SK-N-SH treated with all-trans-retinoic acid at 6 μM for 48 hours (cell line): ENCODE measurements around the gene FLT4.
A peak's percentile ranks its signal among the peaks of the same experiment; 100 is the strongest.

ENCODE experiments used
- ATAC-seq: fragments of 200-7000 bp; cut with Tn5 transposase; 3 replicates; pipeline ENCODE4 v1.9.1; 2020; ENCODE audit warnings: mild to moderate bottlenecking, moderate library complexity
- ARNTL ChIP-seq: fragments of 450-650 bp; formaldehyde crosslinking; IDR thresholded peaks from 2 replicates; pipeline ENCODE4 v1.5.0; 2020; ENCODE audit warnings: low read depth, mild to moderate bottlenecking, moderate library complexity, borderline replicate concordance
- BACH2 ChIP-seq: fragments of 250-450 bp; sonication (Bioruptor Pico); IDR thresholded peaks from 2 replicates; pipeline ENCODE4 v1.9.0; 2021; ENCODE audit warnings: mild to moderate bottlenecking, borderline replicate concordance
- ESRRG ChIP-seq: fragments of 250-450 bp; sonication (Bioruptor Pico); IDR thresholded peaks from 2 replicates; pipeline ENCODE4 v1.6.1; 2021; ENCODE audit warnings: mild to moderate bottlenecking
- OSR1 ChIP-seq: fragments of 250-450 bp; sonication (Bioruptor Pico); IDR thresholded peaks from 2 replicates; pipeline ENCODE4 v1.8.0; 2022; ENCODE audit warnings: moderate library complexity, mild to moderate bottlenecking, inconsistent platforms
- RARB ChIP-seq: fragments of 250-450 bp; sonication (Bioruptor Pico); IDR thresholded peaks from 2 replicates; pipeline ENCODE4 v1.8.0; 2021; ENCODE audit warnings: mild to moderate bottlenecking, moderate library complexity
- TOX ChIP-seq: fragments of 250-450 bp; sonication (Bioruptor Pico); IDR thresholded peaks from 2 replicates; pipeline ENCODE4 v1.8.0; 2021; ENCODE audit warnings: mild to moderate bottlenecking, moderate library complexity, borderline replicate concordance
- ZC3H10 ChIP-seq: fragments of 250-450 bp; sonication (Bioruptor Pico); IDR thresholded peaks from 2 replicates; pipeline ENCODE4 v1.5.1; 2021; ENCODE audit warnings: mild to moderate bottlenecking, moderate library complexity
- ZFP3 ChIP-seq: fragments of 250-450 bp; sonication (Bioruptor Pico); IDR thresholded peaks from 2 replicates; pipeline ENCODE4 v1.5.0; 2020; ENCODE audit warnings: mild to moderate bottlenecking, moderate library complexity
- ZFP30 ChIP-seq: fragments of 450-650 bp; formaldehyde crosslinking; IDR thresholded peaks from 2 replicates; pipeline ENCODE4 v1.5.0; 2022; ENCODE audit warnings: mild to moderate bottlenecking, moderate library complexity
- ZNF565 ChIP-seq: fragments of 450-650 bp; formaldehyde crosslinking; conservative IDR thresholded peaks from 2 replicates; pipeline ENCODE4 v1.5.0; 2020; ENCODE audit warnings: low read depth, mild to moderate bottlenecking, moderate library complexity
- ZNF70 ChIP-seq: fragments of 450-650 bp; formaldehyde crosslinking; IDR thresholded peaks from 2 replicates; pipeline ENCODE4 v1.5.0; 2020; ENCODE audit warnings: mild to moderate bottlenecking, moderate library complexity
- ZNF8 ChIP-seq: fragments of 450-650 bp; formaldehyde crosslinking; IDR thresholded peaks from 2 replicates; pipeline ENCODE4 v1.5.0; 2020; ENCODE audit warnings: mild to moderate bottlenecking, moderate library complexity
- TF ChIP-seq, protein P1 (sequence below): fragments of 250-450 bp; sonication (Bioruptor Pico); IDR thresholded peaks from 2 replicates; pipeline ENCODE4 v1.8.0; 2021; ENCODE audit warnings: low read depth, mild to moderate bottlenecking, moderate library complexity, borderline replicate concordance
- TF ChIP-seq, protein P2 (sequence below): fragments of 250-450 bp; sonication (Bioruptor Pico); IDR thresholded peaks from 2 replicates; pipeline ENCODE4 v1.8.0; 2020; ENCODE audit warnings: mild to moderate bottlenecking, moderate library complexity, borderline replicate concordance
- TF ChIP-seq, protein P3 (sequence below): fragments of 250-450 bp; sonication (Bioruptor Pico); IDR thresholded peaks from 2 replicates; pipeline ENCODE4 v1.5.1; 2021; ENCODE audit warnings: mild to moderate bottlenecking, moderate library complexity
- TF ChIP-seq, protein P4 (sequence below): fragments of 250-450 bp; sonication (Bioruptor Pico); IDR thresholded peaks from 2 replicates; pipeline ENCODE4 v1.5.1; 2020; ENCODE audit warnings: low read depth, mild to moderate bottlenecking, moderate library complexity

Gene FLT4

DNA sequence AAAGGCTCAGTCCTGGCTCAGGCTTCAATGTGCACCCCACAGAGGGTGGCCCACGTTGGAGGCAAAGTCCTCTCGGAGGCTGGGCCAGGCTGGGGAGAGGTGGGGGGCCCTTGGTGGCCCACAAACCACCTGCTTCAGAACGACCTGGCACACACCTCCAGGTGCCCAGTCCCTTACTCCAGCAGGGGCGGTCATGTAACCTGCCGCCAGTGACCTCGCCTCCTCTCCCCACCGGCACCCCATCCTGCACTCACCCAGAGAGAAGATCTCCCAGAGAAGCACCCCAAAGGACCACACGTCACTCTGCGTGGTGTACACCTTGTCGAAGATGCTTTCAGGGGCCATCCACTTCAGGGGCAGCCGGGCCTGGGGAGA, 35.6 kb downstream of the FLT4 start:
- ATAC-seq, result no peak
- TF ChIP-seq ZFP30, result no peak
- no peak for TF ChIP-seq TOX (CRISPR knock-in tag)
- TF ChIP-seq BACH2 (CRISPR knock-in tag), result no peak
- TF ChIP-seq, protein P1, sequence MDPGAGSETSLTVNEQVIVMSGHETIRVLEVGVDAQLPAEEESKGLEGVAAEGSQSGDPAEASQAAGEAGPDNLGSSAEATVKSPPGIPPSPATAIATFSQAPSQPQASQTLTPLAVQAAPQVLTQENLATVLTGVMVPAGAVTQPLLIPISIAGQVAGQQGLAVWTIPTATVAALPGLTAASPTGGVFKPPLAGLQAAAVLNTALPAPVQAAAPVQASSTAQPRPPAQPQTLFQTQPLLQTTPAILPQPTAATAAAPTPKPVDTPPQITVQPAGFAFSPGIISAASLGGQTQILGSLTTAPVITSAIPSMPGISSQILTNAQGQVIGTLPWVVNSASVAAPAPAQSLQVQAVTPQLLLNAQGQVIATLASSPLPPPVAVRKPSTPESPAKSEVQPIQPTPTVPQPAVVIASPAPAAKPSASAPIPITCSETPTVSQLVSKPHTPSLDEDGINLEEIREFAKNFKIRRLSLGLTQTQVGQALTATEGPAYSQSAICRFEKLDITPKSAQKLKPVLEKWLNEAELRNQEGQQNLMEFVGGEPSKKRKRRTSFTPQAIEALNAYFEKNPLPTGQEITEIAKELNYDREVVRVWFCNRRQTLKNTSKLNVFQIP (CRISPR knock-in tag), result no peak
- TF ChIP-seq ZC3H10 (CRISPR knock-in tag), result no peak

GRCh38 chr5:180613188-180613813, 36.1 kb downstream of the FLT4 start:
- ATAC-seq, result no peak
- TF ChIP-seq ZNF565 (CRISPR knock-in tag) (no peak), ESRRG (CRISPR knock-in tag) (no peak), ZFP30 (no peak), OSR1 (CRISPR knock-in tag) (no peak), RARB (no peak), ZFP3 (no peak)
- TF ChIP-seq, protein P2, sequence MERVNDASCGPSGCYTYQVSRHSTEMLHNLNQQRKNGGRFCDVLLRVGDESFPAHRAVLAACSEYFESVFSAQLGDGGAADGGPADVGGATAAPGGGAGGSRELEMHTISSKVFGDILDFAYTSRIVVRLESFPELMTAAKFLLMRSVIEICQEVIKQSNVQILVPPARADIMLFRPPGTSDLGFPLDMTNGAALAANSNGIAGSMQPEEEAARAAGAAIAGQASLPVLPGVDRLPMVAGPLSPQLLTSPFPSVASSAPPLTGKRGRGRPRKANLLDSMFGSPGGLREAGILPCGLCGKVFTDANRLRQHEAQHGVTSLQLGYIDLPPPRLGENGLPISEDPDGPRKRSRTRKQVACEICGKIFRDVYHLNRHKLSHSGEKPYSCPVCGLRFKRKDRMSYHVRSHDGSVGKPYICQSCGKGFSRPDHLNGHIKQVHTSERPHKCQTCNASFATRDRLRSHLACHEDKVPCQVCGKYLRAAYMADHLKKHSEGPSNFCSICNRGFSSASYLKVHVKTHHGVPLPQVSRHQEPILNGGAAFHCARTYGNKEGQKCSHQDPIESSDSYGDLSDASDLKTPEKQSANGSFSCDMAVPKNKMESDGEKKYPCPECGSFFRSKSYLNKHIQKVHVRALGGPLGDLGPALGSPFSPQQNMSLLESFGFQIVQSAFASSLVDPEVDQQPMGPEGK, result no peak
- TF ChIP-seq, protein P1 (CRISPR knock-in tag), result no peak
- TF ChIP-seq, protein P3, sequence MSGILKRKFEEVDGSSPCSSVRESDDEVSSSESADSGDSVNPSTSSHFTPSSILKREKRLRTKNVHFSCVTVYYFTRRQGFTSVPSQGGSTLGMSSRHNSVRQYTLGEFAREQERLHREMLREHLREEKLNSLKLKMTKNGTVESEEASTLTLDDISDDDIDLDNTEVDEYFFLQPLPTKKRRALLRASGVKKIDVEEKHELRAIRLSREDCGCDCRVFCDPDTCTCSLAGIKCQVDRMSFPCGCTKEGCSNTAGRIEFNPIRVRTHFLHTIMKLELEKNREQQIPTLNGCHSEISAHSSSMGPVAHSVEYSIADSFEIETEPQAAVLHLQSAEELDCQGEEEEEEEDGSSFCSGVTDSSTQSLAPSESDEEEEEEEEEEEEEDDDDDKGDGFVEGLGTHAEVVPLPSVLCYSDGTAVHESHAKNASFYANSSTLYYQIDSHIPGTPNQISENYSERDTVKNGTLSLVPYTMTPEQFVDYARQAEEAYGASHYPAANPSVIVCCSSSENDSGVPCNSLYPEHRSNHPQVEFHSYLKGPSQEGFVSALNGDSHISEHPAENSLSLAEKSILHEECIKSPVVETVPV, result no peak

DNA sequence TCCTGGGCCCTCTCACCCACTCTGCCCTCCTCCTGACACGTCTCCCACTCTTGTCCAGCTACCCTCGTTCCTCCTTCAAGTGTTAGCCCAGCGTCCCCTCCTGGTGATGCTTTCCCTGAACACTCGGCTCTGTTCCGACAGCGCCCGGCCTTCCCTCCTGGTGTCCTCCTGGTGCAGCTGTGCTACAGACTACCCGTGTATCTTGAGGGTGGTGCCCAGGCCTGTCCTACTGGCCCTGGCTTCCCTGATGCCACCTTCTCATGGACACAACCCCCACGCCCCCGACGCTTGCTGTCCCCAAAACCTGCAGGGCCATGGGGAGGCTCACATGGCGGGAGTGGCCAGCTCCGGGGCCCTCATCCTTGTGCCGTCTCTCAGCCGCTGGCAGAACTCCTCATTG, 36.7 kb downstream of the FLT4 start:
- TF ChIP-seq ZFP30 (no peak), OSR1 (CRISPR knock-in tag) (no peak), ESRRG (CRISPR knock-in tag) (no peak), ZNF8 (no peak), ZNF70 (CRISPR knock-in tag) (no peak)
- TF ChIP-seq, protein P2, result no peak
- TF ChIP-seq, protein P4, sequence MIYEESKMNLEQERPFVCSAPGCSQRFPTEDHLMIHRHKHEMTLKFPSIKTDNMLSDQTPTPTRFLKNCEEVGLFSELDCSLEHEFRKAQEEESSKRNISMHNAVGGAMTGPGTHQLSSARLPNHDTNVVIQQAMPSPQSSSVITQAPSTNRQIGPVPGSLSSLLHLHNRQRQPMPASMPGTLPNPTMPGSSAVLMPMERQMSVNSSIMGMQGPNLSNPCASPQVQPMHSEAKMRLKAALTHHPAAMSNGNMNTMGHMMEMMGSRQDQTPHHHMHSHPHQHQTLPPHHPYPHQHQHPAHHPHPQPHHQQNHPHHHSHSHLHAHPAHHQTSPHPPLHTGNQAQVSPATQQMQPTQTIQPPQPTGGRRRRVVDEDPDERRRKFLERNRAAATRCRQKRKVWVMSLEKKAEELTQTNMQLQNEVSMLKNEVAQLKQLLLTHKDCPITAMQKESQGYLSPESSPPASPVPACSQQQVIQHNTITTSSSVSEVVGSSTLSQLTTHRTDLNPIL (CRISPR knock-in tag), result no peak
- ATAC-seq, result no peak

GRCh38 chr5:180611140-180611850, 38.1 kb downstream of the FLT4 start:
- ATAC-seq, result peak; percentile 76
- no peak for TF ChIP-seq OSR1 (CRISPR knock-in tag)
- no peak for TF ChIP-seq ZFP3
- TF ChIP-seq ARNTL, result no peak
- no peak for TF ChIP-seq ZNF565 (CRISPR knock-in tag)
- TF ChIP-seq, protein P3, result no peak
- no peak for TF ChIP-seq TOX (CRISPR knock-in tag)
- no peak for TF ChIP-seq ZFP30
- no peak for TF ChIP-seq ESRRG (CRISPR knock-in tag)
- TF ChIP-seq, protein P1 (CRISPR knock-in tag), result no peak
